Myocyte (in vitro differentiated cells): Measurements from ENCODE around the gene TEKT4. TPM values are rescaled to one million over a fixed set of nuclear protein-coding genes. Genes with fewer than 3 reads are reported as not detected.
"Not testable (repeated sequence)": the region's sequence is repeated elsewhere in the genome, so short reads cannot be mapped to it uniquely, and the experiment has no call there.

ENCODE experiments used
- DNase-seq: peaks from one replicate; pipeline ENCODE4 v3.0.0-alpha.2; 2012; ENCODE audit warnings: low read depth
- total RNA-seq: library from RNA; depleted of rRNA; stranded (reverse); fragments of >200 nt; gene quantifications from 2 replicates; pipeline ENCODE4 v1.2.3, GENCODE V29; 2014

TEKT4 gene
- total RNA-seq, 1 donor from 2014 or later: not detected

DNA sequence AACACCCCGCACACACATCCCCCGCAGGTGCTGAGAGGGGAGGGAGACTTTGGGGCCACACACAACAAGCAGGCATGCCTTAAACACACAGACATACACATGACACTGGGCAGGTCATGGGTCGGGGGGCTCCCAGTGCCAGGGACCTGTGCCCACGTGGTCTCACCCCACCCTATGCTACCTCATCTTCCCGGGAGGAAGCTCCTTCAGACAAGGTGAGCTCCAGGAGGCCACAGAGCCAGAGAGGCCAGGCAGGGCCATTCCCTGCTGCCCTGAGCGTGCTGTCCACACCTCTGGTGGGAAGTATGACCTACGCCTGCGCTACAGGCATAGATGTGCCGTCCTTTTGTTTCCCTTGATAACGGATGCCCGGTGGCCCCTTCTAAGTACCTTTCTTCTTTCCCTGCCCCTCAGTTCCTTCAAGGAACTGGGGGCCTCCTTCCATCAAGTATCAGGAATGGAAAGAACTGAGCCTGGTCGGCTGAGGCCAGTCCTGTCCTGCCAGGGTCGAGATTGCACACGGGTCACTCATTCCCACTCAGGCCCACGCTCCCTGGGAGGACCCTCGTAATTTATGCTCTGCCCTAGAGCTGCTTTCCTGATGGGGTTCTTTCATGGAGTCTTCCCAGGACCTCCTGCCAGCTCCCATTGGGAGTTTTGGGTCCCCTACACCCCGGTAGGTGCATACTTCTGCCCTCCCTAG is 4.7 kb downstream of the TEKT4 start:
- DNase-seq: no peak

DNA sequence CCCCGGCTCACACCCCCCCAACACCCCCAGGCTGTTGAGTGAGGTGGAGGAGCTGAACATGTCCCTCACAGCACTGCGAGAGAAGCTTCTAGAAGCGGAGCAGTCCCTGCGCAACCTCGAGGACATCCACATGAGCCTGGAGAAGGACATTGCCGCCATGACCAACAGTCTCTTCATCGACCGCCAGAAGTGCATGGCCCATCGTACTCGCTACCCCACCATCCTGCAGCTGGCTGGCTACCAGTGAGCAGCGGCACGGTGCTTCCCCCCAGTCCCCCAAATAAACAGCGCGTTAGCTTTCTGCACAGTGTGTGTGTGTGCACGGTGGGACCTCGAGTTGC is 5.3 kb downstream of the TEKT4 start:
- DNase-seq: no peak

GRCh38 chr2:94877129-94877528 is 5.9 kb downstream of the TEKT4 start:
- no peak for DNase-seq

- DNase-seq: not testable (repeated sequence)
Observed at GRCh38 chr2:94878575-94878974, 7.3 kb downstream of the TEKT4 start.

- DNase-seq: no peak
Observed at GRCh38 chr2:94879314-94879981, 8.2 kb downstream of the TEKT4 start.

DNA sequence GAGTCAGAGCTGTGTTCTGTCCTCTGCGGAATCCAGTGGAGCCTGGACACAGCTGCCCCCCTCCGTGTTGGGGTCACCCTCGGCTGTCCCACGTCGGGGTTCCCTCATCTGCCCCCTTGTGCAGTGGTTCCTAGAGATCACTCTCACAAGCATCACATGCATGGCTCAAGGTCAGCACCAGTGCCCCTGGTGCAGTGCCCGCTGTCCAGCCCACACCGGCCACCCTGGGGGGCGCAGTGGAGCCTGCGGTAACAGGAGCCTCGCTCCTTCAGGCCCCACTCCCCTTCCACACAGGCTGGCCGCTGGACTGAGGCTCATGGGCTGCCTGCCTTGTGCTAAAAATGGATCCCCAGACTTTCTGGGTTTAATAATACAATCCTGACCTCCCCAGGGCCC is 8.8 kb downstream of the TEKT4 start:
- no peak for DNase-seq

GRCh38 chr2:94880507-94880906 is 9.3 kb downstream of the TEKT4 start:
- DNase-seq: no peak

DNA sequence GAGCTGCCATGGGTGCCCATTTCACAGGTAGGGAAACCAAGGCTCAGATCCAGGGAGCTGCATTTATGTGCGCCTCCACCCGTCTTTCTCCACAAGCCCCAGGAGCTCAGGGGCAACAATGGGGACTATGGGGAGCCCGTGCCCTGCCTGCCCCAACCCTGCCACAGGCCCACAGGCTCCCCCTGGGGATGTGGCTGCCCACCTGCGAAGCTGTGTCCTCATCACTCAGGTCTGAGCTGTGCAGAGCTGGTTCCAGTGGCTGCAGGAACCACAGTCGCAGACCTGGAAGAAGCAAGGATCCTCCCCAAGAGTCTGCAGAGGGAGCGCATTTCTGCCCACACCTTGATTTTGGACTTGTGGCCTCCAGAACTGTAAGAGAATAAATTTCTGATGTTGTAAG is 9.8 kb downstream of the TEKT4 start:
- no peak for DNase-seq

GRCh38 chr2:94890234-94890633 is 19.0 kb downstream of the TEKT4 start:
- DNase-seq: no peak

DNA sequence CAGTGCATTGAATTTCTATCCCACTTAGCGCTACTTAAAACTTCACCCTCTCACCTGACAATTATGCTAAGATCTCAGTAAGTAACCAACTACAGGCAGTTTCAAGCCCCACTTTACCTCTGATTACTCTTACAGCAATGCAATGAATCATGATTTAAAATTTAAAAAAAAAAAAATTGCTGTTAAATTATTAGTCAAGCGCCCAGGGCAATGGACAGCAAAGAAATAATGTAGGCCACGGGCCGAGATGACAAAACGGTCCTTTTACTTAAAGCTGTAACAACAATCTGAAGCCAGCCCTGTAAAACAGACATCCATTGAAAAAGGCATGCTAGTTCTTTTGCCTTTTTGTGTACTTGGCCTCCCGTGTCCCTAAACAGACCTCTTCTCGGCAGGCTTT is 24.0 kb downstream of the TEKT4 start:
- DNase-seq: not testable (repeated sequence)

DNA sequence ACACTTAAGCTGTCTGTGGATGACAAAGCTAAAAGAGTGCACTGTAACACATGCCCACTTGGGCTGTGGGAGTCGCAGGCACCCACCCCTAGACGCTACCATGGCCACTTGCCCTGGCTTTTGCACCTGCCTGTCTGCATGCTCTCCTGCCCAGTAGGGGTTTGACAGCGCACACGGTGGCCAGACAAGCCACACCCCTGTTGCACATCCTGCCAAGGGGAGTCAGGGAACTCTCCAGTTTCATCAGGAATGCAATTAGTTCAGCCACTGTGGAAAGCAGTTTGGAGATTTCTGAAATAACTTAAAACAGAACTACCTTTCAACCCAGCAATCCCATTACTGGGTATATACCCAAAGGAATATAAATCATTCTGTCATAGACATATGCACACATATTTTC is 35.7 kb downstream of the TEKT4 start:
- DNase-seq: not testable (repeated sequence)

- DNase-seq: no peak
Observed at GRCh38 chr2:94923196-94923595, 52.0 kb downstream of the TEKT4 start.

DNA sequence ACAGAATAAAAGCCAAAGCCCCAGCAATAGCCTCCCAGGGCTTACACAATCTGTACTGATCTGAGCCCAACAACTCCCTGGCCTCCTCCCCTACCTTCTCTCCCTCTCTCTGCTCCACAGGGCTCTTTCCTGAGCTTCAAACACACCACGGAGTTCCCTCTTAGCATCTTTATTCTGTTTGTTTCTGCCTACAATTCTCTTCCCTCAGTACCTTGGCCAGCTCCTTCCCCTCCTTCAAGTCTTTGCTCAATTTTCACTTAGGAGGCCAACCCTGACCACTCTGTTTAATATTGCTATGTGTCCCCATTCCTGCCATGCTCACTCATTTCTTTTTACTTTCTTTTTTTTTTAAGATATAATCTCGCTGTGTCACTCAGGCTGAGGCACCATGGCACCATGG is 53.8 kb downstream of the TEKT4 start:
- DNase-seq: not testable (repeated sequence)

Other genes with a start within 250 kb of the TEKT4 start
- gene MAL, start 154.3 kb downstream of the TEKT4 start, total RNA-seq: 1.6 and 2.2 TPM in 2 replicates